ENCODE results near the gene SEMA3A.

The SEMA3A gene

DNA sequence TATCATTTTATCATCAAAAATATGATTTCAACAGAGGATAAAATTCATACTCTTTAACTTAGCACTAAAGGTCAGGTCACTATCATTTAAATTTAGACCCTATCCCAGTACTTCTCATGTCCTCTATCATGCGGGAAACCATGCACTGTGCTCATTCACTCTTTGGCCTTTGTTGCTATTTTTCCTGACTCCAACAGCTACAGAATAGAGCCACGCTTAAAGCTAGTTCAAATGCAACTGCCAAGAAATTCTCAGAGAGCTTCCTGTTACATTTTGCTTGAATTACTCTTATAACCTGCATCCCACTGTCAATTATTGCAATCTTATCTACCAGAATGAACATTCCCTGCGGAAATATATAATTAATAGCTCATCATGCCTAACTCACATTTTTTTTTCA lies 58.3 kb downstream of the SEMA3A start:
- Histone ChIP-seq H3K4me2 (no peak overlapping the region), H3K4me1 (no peaks in the 10 kb centered on the region), H4K20me1 (no peaks in the 10 kb centered on the region), H3K27ac (no peak overlapping the region), H3K9me3 (replicated peaks in 1 of 11) (no peaks in the 10 kb centered on the region), H3K27me3 (no peaks in the 10 kb centered on the region), H3K4me3 (no peak overlapping the region), H3K9ac (no peak overlapping the region), H3K36me3 (no peaks in the 10 kb centered on the region)
- no peak for TF ChIP-seq Cebpa-rat (IDR thresholded peaks at IDR 0.05)

DNA sequence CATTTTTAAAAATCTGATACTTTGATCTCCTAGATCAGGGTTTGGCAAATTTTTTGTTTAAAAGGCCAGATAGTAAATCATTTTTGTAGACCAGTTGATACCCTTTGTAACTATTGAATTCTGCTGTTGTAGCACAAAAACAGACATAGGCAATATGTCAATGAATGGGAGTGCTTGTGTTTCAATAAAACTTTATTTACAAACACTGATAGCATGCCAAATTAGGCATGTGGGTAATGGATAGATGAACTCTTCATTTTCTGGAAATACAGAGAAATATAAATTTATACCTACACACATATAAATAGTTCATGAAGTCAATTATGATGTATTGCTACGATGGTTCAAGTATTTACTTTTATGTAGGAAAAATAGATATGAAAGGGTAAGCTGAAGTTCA lies 60.4 kb downstream of the SEMA3A start:
- Histone ChIP-seq H3K36me3 (no peaks in the 10 kb centered on the region), H3K4me2 (no peak overlapping the region), H3K4me3 (no peak overlapping the region), H3K9me3 (replicated peaks in 1 of 11) (no peaks in the 10 kb centered on the region), H3K4me1 (no peaks in the 10 kb centered on the region), H3K27me3 (no peaks in the 10 kb centered on the region), H3K27ac (no peak overlapping the region), H4K20me1 (no peaks in the 10 kb centered on the region), H3K9ac (no peak overlapping the region)
- no peak for TF ChIP-seq Cebpa-rat (IDR thresholded peaks at IDR 0.05)

DNA sequence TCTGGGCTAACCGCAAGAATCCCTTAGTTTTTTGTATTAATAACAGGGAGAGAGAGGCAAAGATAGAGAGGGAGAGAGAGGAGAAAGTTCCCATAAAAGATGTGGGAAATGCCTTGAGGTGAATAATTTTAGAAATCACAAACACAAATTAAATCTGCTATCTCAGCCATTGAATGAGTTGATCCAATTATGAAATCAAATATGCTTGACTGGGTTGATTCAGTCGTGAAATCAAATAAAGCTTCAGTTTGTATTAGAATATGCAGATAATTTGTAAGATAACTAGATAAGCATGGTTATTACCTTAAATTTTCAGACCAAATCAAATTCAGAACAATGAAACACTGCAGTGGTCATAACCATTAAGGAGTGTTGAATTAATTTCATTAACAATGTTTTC lies 68.9 kb downstream of the SEMA3A start:
- peaks cover 0 to 4% (median 0%) of the 10 kb centered on the region in 10 experiments; a peak in 3 of 20 replicates for H3K4me1 ChIP-seq
- no peaks in the 10 kb centered on the region for H4K20me1 ChIP-seq
- no peak overlapping the region for H3K9ac ChIP-seq
- H3K36me3 ChIP-seq = no peaks in the 10 kb centered on the region
- TF ChIP-seq Cebpa-rat (IDR thresholded peaks at IDR 0.05) = no peak
- no peak overlapping the region for H3K4me2 ChIP-seq
- no peak overlapping the region for H3K27ac ChIP-seq
- no peaks in the 10 kb centered on the region for H3K9me3 ChIP-seq (replicated peaks in 1 of 11)
- H3K27me3 ChIP-seq = no peaks in the 10 kb centered on the region
- H3K4me3 ChIP-seq = no peak overlapping the region

DNA sequence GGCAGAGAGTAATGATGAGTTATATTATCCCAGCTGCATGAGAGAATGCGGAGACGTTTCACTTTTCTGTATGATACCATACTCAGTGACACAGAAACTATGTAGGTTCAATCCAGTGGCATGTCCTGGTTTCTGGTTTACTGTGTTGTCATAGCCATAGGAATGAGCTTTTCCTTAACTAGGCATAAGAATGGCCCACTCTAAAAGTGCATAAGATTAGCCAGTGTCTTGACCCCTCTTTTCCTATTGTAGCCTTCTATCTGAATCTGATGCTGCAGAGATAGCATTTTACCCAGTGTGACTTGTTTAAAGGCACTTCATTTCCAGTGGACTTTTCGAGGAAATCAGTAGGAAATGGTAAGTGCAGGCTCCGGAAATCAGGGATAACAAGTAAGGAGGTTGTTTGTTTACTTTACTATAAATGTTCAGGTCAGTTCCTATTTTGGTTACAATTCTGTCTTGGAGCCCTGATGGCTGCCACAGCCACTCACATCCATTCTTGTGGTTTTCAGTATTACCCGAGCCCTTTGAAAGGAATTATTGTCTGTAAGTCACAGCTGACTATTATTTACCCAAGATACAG lies 70.5 kb downstream of the SEMA3A start:
- TF ChIP-seq Cebpa-rat (IDR thresholded peaks at IDR 0.05) = no peak

DNA sequence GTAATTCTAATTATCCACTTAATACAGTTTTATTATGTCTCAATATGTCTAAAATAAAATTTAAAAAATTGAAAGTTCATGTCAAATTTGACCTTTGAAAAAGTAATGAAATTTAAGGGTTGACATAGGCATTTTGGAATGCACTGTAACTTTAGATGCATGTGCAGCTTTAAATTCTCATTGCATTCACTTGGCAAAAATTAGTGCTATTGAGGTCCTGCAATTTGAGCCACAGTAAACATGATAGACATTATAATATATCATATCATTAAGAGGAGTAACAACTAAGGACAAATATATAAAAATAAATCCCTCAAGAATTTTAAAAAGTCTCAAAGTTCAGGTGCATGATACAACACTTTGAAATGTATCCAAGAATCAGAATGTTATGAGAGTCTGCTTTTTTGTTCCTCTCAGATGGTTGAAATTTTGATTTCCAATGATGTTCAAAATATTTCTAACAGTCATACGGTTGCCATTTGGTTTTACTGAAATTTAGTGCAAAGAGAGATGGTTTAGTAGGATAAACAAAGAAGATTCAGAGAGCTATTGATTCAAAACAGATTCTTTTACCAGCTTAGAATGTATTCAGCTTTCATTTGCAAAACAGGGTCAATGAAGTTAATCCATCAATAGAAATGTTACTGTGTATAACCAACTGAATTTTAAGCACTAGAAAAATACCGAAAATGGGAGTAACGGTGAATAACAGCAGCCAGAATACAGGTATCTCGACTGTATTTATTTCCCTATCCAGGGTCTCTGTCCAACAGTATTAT lies 71.8 kb downstream of the SEMA3A start:
- Histone ChIP-seq H3K4me3 (no peak overlapping the region), H3K9me3 (replicated peaks in 1 of 11) (no peaks in the 10 kb centered on the region), H3K27ac (no peak overlapping the region), H3K27me3 (no peaks in the 10 kb centered on the region), H3K36me3 (no peaks in the 10 kb centered on the region), H4K20me1 (no peaks in the 10 kb centered on the region), H3K9ac (no peak overlapping the region), H3K4me2 (no peak overlapping the region), H3K4me1 (peaks cover 0 to 4% (median 0%) of the 10 kb centered on the region in 10 experiments; a peak in 3 of 20 replicates)
- TF ChIP-seq Cebpa-rat (IDR thresholded peaks at IDR 0.05) = no peak

More for the DNA sequence above, 70.5 kb downstream of the SEMA3A start:
- Histone ChIP-seq H3K4me1 (peaks cover 0 to 4% (median 0%) of the 10 kb centered on the region in 10 experiments; a peak in 3 of 20 replicates), H3K9me3 (replicated peaks in 1 of 11) (no peaks in the 10 kb centered on the region), H3K27me3 (no peaks in the 10 kb centered on the region), H3K36me3 (no peaks in the 10 kb centered on the region), H3K27ac (no peak overlapping the region), H3K4me3 (no peak overlapping the region), H3K4me2 (no peak overlapping the region), H3K9ac (no peak overlapping the region), H4K20me1 (no peaks in the 10 kb centered on the region)

DNA sequence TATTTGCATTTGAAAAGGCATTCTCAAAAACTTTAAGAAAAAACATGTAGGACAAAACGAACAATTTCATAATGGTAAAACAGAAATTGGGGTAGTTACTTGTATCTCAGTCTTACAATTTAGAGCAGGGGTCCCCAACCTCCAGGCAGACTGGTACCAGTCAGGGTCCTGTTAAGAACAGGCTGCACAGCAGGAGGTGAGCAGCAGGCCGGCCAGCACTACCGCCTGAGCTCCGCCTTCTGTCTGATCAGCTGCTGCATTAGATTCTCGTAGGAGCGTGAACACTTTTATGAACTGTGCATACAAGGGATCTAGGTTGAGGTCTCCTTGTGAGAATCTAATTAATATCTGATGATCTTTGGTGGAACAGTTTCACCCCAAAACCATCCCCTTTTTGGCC lies 77.3 kb downstream of the SEMA3A start:
- Histone ChIP-seq H3K27ac (no peak overlapping the region), H3K4me3 (no peak overlapping the region), H3K9ac (no peak overlapping the region), H3K4me2 (no peak overlapping the region), H3K9me3 (replicated peaks in 1 of 11) (no peaks in the 10 kb centered on the region), H3K27me3 (no peaks in the 10 kb centered on the region), H4K20me1 (no peaks in the 10 kb centered on the region), H3K36me3 (no peaks in the 10 kb centered on the region), H3K4me1 (peaks cover 0 to 9% (median 0%) of the 10 kb centered on the region in 10 experiments; a peak in 4 of 20 replicates)
- TF ChIP-seq Cebpa-rat (IDR thresholded peaks at IDR 0.05) = no peak

DNA sequence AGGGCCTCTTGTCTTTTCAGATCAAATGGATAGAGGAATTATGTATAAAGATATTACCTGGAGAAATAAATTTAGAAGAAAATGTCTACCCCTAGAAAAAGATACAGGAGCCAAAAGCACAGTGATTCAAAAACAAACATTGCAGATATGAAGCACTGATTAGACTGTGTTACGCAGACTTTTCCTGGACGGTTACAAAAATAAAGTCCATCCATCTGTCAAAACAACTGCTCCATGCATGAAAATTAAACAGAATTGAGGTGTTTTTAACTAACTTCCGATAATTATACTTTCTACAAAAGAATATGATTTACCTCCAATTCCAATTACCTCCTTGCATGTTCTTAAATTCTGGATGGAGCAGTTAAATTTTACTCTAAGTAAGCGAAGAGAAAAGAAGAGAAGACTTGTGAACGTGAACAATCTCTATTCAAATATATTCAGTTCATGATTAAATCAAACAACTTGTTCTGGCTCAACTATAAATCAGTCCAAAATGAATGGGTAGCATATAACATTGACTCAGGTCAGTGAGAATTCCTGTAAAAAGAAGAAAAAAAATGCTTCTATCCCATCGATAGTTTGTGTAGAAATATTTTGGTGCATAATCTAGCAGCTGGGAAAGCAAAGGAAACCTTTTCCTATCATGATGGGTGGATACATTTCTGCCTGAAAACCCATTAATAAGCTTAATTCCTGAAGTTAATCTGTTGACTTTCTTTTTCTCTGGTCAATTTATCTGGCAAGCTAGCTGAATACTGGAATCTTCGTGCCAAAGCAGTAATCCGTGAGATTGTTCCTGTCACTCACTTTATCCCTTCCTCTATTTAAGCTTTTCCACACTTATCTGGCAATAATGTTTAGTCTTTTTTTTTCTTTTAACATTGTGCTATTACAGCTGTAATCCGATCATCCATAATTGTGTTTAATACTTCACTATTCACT lies 80.4 kb downstream of the SEMA3A start:
- Histone ChIP-seq H3K4me2 (peak overlapping the region in 1 of 11 experiments; percentile 3; a peak in 1 of 22 replicates), H3K27ac (no peak overlapping the region), H3K36me3 (no peaks in the 10 kb centered on the region), H3K9me3 (replicated peaks in 1 of 11) (no peaks in the 10 kb centered on the region), H3K4me3 (no peak overlapping the region), H3K4me1 (peaks cover 0 to 12% (median 0%) of the 10 kb centered on the region in 10 experiments; a peak in 4 of 20 replicates), H4K20me1 (no peaks in the 10 kb centered on the region), H3K27me3 (no peaks in the 10 kb centered on the region), H3K9ac (no peak overlapping the region)
- TF ChIP-seq Cebpa-rat (IDR thresholded peaks at IDR 0.05) = no peak

DNA sequence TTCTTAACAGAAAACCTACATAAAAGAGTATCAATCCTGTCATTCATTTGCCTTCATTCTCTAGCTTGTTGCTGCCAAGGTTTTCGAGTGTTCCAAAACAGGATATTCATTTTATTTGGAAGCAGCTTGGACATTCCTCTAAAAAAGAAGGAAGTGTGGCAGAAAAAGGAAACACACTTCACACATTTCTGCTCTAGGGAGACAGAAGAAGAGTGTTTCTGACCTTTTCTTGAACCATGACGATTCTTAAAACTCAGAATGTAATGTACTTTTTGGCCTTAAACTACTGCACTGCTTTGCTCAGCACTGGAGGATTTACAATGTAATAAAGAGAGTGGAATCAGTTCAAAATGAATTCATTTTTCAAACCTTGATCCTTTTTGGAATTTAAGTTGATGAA lies 81.3 kb downstream of the SEMA3A start:
- peaks cover 0 to 19% (median 0%) of the 10 kb centered on the region in 10 experiments; a peak in 4 of 20 replicates for H3K4me1 ChIP-seq
- peak overlapping the region in 3 of 11 experiments; percentile 3 to 15 (median 4); a peak in 3 of 22 replicates for H3K4me2 ChIP-seq
- no peak for TF ChIP-seq Cebpa-rat (IDR thresholded peaks at IDR 0.05)
- H3K36me3 ChIP-seq = no peaks in the 10 kb centered on the region
- no peaks in the 10 kb centered on the region for H3K9me3 ChIP-seq (replicated peaks in 1 of 11)
- H3K4me3 ChIP-seq = no peak overlapping the region
- H3K9ac ChIP-seq = no peak overlapping the region
- no peaks in the 10 kb centered on the region for H3K27me3 ChIP-seq
- H4K20me1 ChIP-seq = no peaks in the 10 kb centered on the region
- no peak overlapping the region for H3K27ac ChIP-seq

DNA sequence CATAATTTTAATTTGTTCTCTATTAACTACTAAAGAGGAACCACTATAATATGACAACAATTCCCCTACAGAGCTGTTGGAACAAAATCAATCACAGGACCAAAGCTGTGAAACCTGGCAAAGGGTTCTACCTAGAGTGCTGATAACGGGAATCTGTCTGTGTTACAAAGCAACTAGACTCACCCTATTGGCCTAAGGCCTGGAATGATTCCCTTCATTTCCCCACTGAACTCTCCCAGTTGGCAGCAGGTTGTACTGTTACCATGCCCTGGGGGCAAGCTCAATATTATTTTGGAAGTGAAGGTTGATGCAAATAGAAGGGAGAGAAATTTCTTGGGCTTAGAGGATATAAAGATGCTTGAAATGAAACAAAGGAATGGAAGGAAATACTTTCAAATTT lies 81.8 kb downstream of the SEMA3A start:
- Histone ChIP-seq H3K9me3 (replicated peaks in 1 of 11) (no peaks in the 10 kb centered on the region), H3K27me3 (no peaks in the 10 kb centered on the region), H3K4me3 (no peak overlapping the region), H3K36me3 (no peaks in the 10 kb centered on the region), H3K9ac (no peak overlapping the region), H3K27ac (no peak overlapping the region), H3K4me1 (peaks cover 0 to 19% (median 0%) of the 10 kb centered on the region in 10 experiments; a peak in 4 of 20 replicates), H3K4me2 (no peak overlapping the region), H4K20me1 (no peaks in the 10 kb centered on the region)
- no peak for TF ChIP-seq Cebpa-rat (IDR thresholded peaks at IDR 0.05)

Data from BLaER1 treated with 17β-estradiol and CSF1 and Interleukin-3, amounts not matched to agents 10 nM and 100 nM (cell line).